Suprapubic skin (tissue), 4 donors: ENCODE results near the gene ZDHHC11B.

Experiments
- EP300 ChIP-seq: sonication (generic); formaldehyde crosslinking; IDR thresholded peaks from one replicate; pipeline ENCODE4 v1.6.1; 2017; ENCODE audit warnings: antibody characterized with exemption
- POLR2A ChIP-seq, 2 donors: fragments of 450-650 bp; IDR thresholded peaks; one replicate each; pipeline ENCODE4 v1.6.1; 2017; ENCODE audit warnings: antibody characterized with exemption in 2 of 2, mild to moderate bottlenecking in 2 of 2, moderate library complexity in 2 of 2
- POLR2AphosphoS5 ChIP-seq, 3 donors: sonication (generic); formaldehyde crosslinking; IDR thresholded peaks; one replicate each; pipeline ENCODE4 v1.6.1; 2017; ENCODE audit warnings: antibody characterized with exemption in 3 of 3
- TF ChIP-seq, protein P1 (sequence below), 2 donors: fragments of 200-600 bp in 1 of 2; fragments of 450-650 bp in 1 of 2; sonication (generic) in 1 of 2; IDR thresholded peaks; one replicate each; pipeline ENCODE4 v1.5.1; 2016 to 2019; ENCODE audit warnings: antibody characterized with exemption in 2 of 2, mild to moderate bottlenecking in 1 of 2, moderate library complexity in 1 of 2

GRCh38 chr5:776862-777711 is 7.4 kb downstream of the ZDHHC11B start:
- TF ChIP-seq, protein P1, sequence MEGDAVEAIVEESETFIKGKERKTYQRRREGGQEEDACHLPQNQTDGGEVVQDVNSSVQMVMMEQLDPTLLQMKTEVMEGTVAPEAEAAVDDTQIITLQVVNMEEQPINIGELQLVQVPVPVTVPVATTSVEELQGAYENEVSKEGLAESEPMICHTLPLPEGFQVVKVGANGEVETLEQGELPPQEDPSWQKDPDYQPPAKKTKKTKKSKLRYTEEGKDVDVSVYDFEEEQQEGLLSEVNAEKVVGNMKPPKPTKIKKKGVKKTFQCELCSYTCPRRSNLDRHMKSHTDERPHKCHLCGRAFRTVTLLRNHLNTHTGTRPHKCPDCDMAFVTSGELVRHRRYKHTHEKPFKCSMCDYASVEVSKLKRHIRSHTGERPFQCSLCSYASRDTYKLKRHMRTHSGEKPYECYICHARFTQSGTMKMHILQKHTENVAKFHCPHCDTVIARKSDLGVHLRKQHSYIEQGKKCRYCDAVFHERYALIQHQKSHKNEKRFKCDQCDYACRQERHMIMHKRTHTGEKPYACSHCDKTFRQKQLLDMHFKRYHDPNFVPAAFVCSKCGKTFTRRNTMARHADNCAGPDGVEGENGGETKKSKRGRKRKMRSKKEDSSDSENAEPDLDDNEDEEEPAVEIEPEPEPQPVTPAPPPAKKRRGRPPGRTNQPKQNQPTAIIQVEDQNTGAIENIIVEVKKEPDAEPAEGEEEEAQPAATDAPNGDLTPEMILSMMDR (IDR thresholded peaks at IDR 0.05) = no peak
- TF ChIP-seq EP300 (no peak), POLR2AphosphoS5 (IDR thresholded peaks at IDR 0.05) (no peak), POLR2A (IDR thresholded peaks at IDR 0.05) (no peak)
